ENCODE data around the gene RPS6KA4.
A peak's percentile ranks its signal among the peaks of the same experiment; 100 is the strongest.

Gene RPS6KA4

DNA sequence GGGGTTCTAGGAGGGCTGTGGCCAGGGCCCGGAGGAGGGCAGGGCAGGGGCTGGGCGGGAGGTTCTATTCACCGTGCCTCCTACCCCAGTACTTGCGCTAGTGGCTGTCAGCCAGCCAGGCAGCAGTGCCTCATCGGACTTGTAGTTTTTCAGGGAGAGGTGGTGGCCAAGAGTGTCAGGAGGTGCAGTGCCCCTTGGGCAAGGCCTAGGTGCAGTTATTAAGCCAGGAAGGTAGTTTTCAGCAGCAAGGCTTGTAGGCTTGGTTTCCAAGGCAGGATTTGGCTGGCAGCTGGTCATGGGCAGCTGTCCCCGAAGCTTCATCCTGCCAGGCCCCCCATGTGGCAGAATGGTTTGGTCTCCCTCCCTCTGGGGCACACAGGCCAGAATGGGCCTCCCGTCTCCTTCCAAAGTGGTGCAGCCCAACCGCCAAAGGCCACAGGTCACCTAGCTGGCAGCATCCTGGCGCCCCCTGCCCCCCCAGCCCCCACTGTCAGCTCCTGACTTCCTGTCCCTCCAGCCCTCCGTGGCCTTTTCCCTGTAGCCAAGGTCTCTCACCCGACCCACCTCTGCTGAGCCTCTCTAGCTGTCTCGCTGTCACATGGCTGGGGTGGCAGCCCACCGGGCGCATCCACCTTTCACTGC is 10.5 kb upstream of the RPS6KA4 start:
- DNase-seq (ENCODE audit: low read depth): no peak

DNA sequence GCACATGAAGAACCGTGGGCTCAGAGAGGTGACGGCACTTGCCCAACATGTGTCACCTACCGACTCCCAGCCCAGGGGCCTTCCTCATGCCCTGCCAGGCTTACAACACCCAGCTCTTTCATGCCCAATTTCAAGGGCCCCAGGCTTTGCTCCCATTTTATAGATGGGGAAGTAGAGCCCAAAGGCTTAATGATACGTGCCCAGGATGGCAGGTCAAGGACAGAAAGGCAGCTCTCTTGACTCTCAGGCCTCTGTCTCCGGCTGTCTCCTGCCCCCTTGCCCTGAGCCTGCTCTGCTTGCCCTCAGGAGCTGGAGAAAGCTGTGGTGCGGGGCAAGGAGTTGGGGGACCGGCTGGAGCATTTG is 10.0 kb upstream of the RPS6KA4 start:
- no peak for DNase-seq (ENCODE audit: low read depth)

- no peak for DNase-seq (ENCODE audit: low read depth)
Measured at GRCh38 chr11:64349404-64349803, 9.6 kb upstream of the RPS6KA4 start.

DNA sequence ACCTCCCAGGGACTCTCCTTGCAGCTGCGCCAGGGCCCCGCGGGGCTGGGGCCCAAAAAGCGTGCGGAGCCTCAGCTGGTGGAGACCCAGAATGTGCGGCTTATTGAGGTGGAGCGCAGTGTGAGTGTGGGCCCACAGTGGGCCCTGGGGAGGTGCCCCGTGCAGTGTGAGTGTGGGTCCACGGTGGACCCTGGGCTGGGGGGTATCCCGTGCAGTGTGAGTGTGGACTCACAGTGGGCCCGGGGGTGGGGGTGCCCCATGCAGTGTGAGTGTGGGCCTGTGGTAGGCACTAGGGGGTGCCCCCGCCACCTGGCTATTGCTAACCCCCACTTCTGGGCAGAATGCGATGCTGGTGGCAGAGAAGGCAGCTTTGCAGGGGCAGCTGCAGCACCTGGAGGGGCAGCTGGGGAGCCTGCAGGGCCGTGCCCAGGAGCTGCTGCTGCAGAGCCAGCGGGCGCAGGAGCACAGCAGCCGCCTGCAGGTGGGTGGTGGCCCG is 7.8 kb upstream of the RPS6KA4 start:
- no peak for DNase-seq (ENCODE audit: low read depth)

DNA sequence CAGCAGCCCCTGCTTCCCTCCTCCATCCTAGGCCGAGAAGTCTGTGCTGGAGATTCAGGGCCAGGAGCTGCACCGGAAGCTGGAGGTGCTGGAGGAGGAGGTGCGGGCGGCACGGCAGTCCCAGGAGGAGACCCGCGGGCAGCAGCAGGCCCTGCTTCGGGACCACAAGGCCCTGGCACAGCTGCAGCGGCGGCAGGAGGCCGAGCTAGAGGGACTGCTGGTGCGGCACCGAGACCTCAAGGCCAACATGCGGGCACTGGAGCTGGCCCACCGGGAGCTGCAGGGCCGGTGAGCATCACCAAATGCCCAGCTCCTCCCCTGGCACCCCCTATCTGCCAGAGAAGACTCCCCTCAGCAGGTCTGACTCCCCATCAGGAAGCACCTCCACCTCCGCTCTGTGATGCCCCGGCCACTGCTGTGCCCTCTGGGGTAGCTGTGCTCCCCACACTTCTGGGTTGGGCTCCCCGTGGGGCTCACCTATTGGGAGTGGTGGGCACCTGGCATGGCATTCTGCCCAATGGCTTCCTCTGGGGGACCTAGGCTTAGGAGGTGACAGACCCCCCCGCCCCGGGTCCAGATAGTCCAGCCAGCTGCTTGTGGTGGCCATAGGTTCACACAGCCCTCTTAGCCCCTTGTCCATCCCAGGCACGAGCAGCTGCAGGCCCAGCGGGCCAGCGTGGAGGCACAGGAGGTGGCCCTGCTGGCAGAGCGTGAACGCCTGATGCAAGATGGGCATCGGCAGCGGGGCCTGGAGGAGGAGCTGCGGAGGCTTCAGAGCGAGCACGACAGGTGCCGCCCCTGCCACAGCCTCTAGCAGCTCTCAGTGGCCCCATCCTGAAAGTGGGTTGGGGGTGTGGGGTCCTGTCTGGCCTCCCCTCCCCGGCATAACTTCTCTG is 6.6 kb upstream of the RPS6KA4 start:
- DNase-seq (ENCODE audit: low read depth): no peak

- DNase-seq (ENCODE audit: low read depth): no peak
Measured at GRCh38 chr11:64352995-64353714, 5.8 kb upstream of the RPS6KA4 start.

DNA sequence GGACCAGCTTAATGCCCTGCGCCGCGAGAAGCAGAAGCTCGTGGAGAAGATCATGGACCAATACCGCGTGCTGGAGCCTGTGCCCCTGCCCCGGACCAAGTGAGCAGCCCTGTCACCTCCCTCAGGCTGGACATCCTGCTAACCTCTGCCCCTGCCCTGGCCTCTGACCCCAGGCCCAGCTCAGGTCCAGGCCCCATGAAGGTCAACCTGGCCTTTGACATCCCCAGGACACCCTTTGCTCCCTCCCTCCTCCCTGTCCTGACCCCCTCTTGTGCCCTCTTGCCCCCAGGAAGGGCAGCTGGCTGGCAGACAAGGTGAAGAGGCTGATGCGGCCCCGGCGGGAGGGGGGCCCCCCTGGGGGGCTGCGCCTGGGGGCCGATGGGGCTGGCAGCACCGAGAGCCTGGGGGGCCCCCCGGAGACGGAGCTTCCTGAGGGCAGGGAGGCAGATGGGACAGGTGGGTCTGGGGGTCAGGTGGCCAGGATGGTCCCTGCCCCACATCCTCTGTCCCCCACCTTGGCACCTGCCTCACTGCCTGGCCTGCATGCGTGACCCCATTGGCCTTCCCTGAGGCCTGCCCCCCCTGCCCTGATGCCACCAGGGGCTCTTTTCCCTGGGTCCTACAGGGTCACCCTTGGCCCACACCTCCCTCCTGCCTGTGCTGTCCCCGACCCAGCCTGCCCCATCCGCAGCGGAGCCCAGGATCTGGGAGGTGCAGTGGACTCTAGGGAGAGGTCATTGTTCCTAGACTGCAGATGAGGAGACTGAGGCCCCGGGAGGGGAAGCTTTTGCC is 5.1 kb upstream of the RPS6KA4 start:
- no peak for DNase-seq (ENCODE audit: low read depth)

DNA sequence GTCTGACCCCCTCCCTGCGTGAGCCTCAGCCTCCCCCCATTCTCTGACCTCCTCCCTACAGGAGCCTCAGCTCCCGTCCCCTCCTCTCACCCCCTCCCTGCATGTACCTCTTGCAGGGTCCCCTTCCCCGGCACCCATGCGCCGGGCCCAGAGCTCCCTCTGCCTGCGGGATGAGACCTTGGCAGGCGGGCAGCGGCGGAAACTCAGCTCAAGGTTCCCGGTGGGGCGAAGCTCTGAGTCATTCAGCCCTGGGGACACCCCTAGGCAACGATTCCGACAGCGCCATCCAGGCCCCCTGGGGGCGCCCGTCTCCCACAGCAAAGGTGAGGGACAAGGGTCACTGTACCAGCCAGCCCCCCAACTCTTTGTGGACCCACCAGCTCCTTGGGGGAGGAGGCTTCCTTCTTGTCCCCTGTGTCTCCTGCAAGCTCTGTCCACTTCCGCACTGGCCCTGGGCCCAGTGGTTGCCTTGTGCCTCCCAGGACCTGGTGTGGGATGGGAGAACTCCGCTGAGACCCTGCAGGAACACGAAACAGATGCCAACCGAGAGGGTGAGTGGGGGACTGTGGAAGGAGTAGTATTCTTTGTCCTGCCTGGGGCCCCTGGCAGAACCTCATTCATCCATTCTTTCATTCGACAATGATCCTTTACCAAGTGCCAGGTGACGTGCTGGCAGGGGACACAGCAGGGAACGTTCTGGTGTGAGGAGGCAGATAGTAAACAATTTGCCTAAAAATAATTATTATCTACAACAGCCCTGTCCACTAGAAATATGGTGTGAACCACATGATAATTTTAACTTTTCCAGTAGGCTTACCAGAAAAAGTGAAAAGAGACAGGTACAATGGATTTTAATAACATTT is 3.7 kb upstream of the RPS6KA4 start:
- peak; percentile 67 for DNase-seq (ENCODE audit: low read depth)

DNA sequence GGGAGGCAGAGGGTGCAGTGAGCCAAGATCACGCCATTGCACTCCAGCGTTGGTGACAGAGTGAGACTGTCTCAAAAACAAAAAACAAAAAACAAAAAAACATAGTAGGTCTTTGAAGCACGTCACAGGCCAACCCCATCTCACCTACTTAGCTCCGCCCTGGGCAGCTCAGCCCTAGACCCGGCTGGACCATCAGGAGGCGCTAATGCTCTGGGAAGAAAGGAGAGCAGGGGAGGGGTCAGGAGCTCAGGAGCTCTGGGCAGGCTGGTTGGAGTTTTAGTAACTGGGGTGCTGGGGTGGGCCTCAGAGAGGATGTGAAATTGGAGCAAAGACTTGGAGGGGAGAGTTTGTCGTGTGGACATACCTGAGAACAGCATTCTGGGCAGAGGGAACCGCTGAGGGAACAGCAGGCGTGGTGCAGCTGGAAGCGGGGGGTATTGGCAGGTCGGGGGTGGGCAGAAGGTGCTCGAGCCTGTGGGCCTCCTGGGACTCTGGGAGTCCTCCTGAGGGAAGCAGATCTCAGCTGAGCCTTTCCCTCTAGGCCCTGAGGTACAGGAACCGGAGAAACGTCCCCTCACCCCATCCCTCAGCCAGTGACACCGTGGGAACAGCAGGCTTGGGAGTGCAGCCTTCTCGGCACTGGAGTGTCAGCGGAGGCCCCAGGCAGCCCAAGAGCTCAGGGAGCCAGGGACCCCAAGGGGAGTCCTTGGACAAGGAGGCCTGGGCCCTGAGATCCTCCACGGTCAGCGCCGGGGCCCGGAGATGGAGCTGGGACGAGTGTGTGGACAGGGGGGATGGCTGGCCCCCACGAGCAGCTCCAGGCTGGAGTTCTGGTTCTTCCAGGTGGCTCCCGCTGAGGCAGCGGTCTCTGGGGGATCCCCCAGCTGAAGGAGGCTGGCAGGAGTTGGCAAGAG is 2.2 kb upstream of the RPS6KA4 start:
- peak; percentile 53 for DNase-seq (ENCODE audit: low read depth)

DNA sequence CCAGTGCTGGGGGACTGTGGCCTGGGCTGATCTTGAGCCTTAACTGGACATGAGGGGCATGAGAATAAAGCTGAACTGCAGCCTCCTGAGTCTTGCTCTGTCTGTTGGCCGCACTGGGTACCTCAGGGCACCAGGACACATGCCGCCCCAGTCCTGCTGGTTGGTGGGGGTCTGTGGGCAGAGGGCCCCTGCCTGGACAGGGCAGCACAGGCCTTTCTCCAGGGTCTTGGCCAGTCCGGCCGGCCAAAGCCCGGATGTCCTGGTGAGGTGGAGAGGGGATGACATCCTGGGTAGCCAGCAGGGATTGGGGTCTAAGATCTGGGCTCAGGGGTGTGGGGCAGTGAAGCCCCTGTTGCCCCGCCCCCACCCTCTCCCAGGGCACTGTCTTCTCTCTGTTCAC is 1.5 kb upstream of the RPS6KA4 start:
- no peak for DNase-seq (ENCODE audit: low read depth)

DNA sequence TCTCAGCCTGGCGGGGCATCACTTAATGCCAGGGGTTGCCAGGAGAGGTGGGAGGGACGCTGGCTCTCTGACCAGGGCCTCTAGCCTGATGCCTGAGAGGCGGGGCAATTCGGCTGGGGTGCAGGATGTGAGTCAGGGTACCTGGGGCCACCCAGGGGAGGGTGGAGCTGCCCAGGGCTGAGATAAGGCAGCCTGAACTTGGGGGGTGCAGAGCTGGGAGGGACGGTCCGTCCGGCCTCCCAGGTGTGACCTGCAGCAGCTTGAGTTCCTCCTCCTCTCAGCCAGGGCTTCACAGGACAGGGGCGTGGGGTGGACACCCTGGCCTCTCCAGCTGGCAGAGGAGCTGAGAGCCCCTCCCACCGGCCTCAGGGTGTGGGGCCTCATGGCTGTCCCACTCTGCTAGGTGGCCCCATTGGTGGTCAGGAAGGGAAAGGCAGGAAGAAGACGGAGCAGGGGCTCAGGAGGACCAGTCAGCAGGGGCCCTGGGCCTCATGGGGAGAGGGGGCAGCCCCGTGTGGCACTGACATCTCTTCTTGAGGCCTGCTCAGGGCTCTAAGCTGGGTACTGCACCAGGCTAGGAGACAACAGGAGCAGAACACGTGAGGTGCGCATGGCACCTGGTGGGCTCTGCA is 942 bp upstream of the RPS6KA4 start:
- no peak for DNase-seq (ENCODE audit: low read depth)

DNA sequence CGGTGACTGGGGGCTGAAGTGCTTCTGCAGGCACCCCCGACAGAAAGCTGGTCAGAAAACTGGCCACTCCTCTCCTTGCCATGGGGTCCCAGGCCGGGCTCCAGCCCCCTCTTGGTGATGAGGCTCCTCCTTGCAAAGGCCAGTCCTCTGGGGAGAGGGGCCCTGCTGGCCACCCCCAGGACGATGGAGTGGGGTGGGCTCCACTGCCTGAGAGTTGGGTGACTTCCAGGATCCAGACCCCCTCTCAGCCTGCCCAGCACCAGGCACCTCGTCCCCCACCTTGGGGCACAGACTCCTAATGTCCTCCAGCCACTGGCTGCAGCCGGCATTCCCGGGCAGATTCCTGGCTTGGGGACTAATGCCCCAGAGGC is 441 bp upstream of the RPS6KA4 start:
- DNase-seq (ENCODE audit: low read depth): no peak

GRCh38 chr11:64359712-64360445 is 917 bp downstream of the RPS6KA4 start:
- peak; percentile 47 for DNase-seq (ENCODE audit: low read depth)

GRCh38 chr11:64360448-64360921 is 1.5 kb downstream of the RPS6KA4 start:
- no peak for DNase-seq (ENCODE audit: low read depth)

DNA sequence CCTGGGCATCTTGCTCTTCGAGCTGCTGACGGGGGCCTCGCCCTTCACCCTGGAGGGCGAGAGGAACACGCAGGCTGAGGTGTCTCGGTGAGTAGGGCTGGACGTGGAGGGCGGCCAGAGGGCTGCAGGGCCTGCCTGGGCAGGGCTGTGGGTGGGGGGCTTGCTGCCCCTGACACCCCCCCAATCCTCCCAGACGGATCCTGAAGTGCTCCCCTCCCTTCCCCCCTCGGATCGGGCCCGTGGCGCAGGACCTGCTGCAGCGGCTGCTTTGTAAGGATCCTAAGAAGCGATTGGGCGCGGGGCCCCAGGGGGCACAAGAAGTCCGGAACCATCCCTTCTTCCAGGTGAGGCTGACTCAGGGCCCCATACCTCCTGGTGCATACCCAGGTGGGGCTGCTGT is 2.7 kb downstream of the RPS6KA4 start:
- no peak for DNase-seq (ENCODE audit: low read depth)

DNA sequence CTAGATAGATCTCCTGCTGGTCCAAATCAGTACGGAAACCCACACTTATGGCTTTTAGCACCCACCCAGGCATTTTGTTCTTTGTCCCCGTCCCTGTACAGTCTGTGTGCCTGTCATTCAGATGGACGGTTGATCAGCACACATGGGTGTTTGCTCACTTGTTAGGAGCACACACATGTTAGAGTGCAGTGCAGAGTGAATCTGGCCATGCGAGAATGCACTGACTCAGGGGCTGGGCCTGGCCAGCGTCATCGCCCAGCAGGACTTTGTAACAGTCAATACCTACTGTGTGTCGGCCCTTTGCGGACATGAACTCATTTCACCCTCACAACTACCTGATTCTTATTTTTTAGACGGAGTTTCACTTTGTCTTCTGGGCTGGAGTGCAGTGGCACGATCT is 3.4 kb downstream of the RPS6KA4 start:
- no peak for DNase-seq (ENCODE audit: low read depth)

DNA sequence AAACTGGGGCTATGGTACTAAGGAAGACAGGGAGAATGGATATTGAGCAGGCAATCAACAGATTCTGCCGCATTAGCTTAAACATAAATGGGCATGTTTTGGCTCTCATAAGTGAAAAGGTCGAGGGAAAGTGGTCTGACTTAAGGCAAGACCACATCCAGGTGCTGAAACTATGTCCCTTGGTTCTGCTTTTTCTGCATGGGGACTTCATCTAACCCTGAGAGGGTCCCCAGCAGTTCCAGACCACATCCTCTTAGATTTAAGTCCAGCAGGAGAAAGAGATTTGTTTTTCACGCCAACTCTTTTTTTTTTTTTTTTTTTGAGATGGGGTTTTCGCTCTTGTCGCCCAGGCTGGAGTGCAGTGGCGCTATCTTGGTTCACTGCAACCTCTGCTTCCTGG is 5.5 kb downstream of the RPS6KA4 start:
- DNase-seq (ENCODE audit: low read depth): no peak

DNA sequence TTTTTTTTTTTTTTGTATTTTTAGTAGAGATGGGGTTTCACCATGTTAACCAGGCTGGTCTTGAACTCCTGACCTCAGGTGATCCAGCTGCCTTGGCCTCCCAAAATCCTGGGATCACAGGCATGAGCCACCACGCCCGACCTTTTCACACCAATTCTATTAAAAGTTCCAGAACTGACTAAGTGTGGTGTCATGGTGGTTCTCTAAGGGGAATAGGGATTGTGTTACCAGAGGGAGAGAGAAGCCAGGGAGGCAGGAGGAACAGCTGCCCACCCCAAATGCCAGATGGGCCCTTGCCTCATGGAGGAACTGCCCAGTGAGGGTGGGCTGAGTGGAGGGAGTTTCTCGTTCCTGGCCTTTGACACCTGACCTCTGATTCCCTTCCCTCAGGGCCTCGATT is 5.9 kb downstream of the RPS6KA4 start:
- DNase-seq (ENCODE audit: low read depth): no peak

DNA sequence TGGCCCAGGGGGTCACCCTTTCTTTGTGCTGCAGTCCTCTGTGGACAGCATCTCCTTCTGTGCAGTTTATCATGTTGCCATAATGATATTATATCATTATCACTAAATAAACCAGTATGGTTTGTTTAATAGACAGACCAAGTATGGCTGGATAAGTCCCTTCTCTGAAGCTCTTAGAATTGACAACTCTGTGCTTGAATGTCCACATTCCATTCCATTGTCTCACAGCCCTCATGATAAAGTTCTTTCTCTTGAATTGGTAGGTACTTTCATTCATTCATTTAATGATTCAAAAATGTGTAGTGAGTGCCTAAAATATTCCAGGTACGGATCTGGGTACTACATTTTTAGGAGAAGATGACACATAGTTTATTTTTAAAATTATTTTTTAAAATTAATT is 7.8 kb downstream of the RPS6KA4 start:
- peak; percentile 31 for DNase-seq (ENCODE audit: low read depth)
